Adrenal gland (tissue), 12 donors: Measurements from ENCODE around the gene BST2. TPM values are rescaled to one million over a fixed set of nuclear protein-coding genes. Genes with fewer than 3 reads are reported as not detected.

ENCODE experiments used
- DNase-seq, 7 donors: peaks; one replicate each; pipeline ENCODE4 v3.0.0-alpha.2; 2019 to 2020
- H3K27ac ChIP-seq, 5 donors: fragments of 200-600 bp; sonication (generic) in 4 of 5; 1 replicate in 3 of 5; 2 replicates in 2 of 5; pipeline versions ENCODE4 v1.5.1 to v1.8.0; 2016 to 2020; ENCODE audit warnings: mild to moderate bottlenecking in 1 of 5
- H3K27me3 ChIP-seq: fragments of 200-600 bp; 2 replicates; pipeline ENCODE4 v1.8.0; 2021
- H3K36me3 ChIP-seq, 2 donors: fragments of 200-600 bp; replicated peaks in 1 of 2; 1 replicate in 1 of 2; 2 replicates in 1 of 2; pipeline versions ENCODE4 v1.5.1 to v1.8.0; 2018 to 2022
- H3K4me1 ChIP-seq, 2 donors: fragments of 200-600 bp; replicated peaks in 1 of 2; 1 replicate in 1 of 2; 2 replicates in 1 of 2; pipeline versions ENCODE4 v1.5.1 to v1.8.0; 2018 to 2021
- H3K4me3 ChIP-seq, 4 donors: fragments of 200-600 bp; sonication (generic) in 3 of 4; one replicate each; pipeline ENCODE4 v1.5.1; 2016 to 2018
- H3K9me3 ChIP-seq, 3 donors: fragments of 200-600 bp; sonication (generic) in 1 of 3; replicated peaks in 1 of 3; 1 replicate in 2 of 3; 2 replicates in 1 of 3; pipeline versions ENCODE4 v1.5.1 to v1.8.0; 2016 to 2021
- POLR2A ChIP-seq, 2 donors: fragments of 450-650 bp; IDR thresholded peaks; one replicate each; pipeline ENCODE4 v1.6.1; 2017; ENCODE audit warnings: antibody characterized with exemption in 2 of 2, mild to moderate bottlenecking in 2 of 2, moderate library complexity in 1 of 2
- WGBS, 4 donors: extraction: QIAGEN DNeasy Blood & Tissue Kit in 2 of 4; methylation state at CpG; one replicate each; pipeline versions ENCODE4 v1.1.5 to v1.1.7; 2013 to 2017; 5-methylcytosine and 5-hydroxymethylcytosine counted together
- intact Hi-C, 2 donors: fragments of 100-400 bp; cut with DNase I; formaldehyde crosslinking; loops; one replicate each; pipeline versions ENCODE4 v1.14.1 to v1.15.0; 2022 to 2023
- polyA plus RNA-seq, 3 donors: library from polyadenylated mRNA; stranded (reverse); fragments of 200-250 nt in 2 of 3; fragments of 350-450 nt in 1 of 3; fragmentation: Illumina TruSeq in 1 of 3; extraction: RNeasy Lipid Tissue Mini Kit (QIAGEN cat#74804) in 1 of 3; gene quantifications; one replicate each; pipeline ENCODE4 v1.2.3, GENCODE V29; 2013 to 2014
- total RNA-seq, 9 donors: library from RNA; depleted of rRNA in 4 of 9; stranded (reverse); fragments of >200 nt in 4 of 9; fragments of 120-200 nt in 1 of 9; fragmentation: NEBNext Ultra II Directional in 1 of 9; extraction: Animal tissue kit (Norgen Biotek cat#: 25700) in 1 of 9; gene quantifications; one replicate each; pipeline versions ENCODE4 v1.1.0 to v1.2.4, GENCODE V29; 2013 to 2023
- TF ChIP-seq, protein P1 (sequence below), 6 experiments: fragments of 450-650 bp in 4 of 6; fragments of 200-600 bp in 2 of 6; sonication (generic) in 1 of 6; IDR thresholded peaks; 1 replicate in 5 of 6; 2 replicates in 1 of 6; pipeline versions ENCODE4 v1.5.1 to v1.8.0; 2016 to 2021; ENCODE audit warnings: antibody characterized with exemption in 6 of 6, mild to moderate bottlenecking in 2 of 6, moderate library complexity in 1 of 6
- donor health status: healthy with polysubstance abuse.
- donor health status: Bipolar disorder and iron deficiency.
- donor health status: DM: yes; HTN: yes; CAD: no.
- donor health status: DM: no; HTN: no; CAD: no.
- donor health status: DM: no; HTN: no; CAD: no.
- donor health status: DM: yes; HTN: yes; CAD: no.

Gene BST2
- total and polyA plus RNA-seq, 12 donors, result 146 to 940 (median 588) TPM

DNA sequence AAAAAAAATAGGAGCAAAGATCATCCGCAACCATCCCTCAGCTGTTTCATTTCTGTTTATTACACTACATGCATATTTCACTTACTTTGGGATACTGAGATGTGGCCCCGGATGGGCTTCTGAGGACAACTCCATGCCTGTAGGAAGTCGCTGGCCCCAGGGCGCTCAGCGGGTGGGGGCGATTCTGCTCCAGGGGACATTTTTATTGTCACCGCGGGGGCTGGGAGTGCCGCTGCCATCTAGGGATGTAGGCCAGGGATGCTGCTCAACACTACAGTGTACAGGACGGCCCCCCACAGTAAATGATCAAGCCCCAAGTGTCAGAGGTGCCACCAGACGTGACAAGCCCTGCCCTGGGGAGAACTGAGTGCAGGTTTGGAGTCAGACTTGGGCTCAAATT lies 6.4 kb upstream of the BST2 start:
- H3K36me3 ChIP-seq, result peaks cover 0 to 5% of the 10 kb centered on the region in 2 donors
- H3K4me1 ChIP-seq, result peaks cover 11 to 30% of the 10 kb centered on the region in 2 donors
- WGBS, 4 donors, result 83 to 89% (median 86%) methylated on average over 10 to 11 of the region's 11 CpGs
- intact Hi-C loops, result no loop called here
- H3K27ac ChIP-seq, result peak overlapping the region in 2 of 5 donors; percentile 57 to 78
- DNase-seq, result no peak
- TF ChIP-seq, protein P1, sequence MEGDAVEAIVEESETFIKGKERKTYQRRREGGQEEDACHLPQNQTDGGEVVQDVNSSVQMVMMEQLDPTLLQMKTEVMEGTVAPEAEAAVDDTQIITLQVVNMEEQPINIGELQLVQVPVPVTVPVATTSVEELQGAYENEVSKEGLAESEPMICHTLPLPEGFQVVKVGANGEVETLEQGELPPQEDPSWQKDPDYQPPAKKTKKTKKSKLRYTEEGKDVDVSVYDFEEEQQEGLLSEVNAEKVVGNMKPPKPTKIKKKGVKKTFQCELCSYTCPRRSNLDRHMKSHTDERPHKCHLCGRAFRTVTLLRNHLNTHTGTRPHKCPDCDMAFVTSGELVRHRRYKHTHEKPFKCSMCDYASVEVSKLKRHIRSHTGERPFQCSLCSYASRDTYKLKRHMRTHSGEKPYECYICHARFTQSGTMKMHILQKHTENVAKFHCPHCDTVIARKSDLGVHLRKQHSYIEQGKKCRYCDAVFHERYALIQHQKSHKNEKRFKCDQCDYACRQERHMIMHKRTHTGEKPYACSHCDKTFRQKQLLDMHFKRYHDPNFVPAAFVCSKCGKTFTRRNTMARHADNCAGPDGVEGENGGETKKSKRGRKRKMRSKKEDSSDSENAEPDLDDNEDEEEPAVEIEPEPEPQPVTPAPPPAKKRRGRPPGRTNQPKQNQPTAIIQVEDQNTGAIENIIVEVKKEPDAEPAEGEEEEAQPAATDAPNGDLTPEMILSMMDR (IDR thresholded peaks at IDR 0.05), result no peak
- H3K9me3 ChIP-seq, result no peaks in the 10 kb centered on the region
- no peak overlapping the region for H3K4me3 ChIP-seq
- H3K27me3 ChIP-seq, result no peaks in the 10 kb centered on the region

GRCh38 chr19:17409990-17410389 lies 4.6 kb upstream of the BST2 start:
- DNase-seq, result peak; percentile 69 to 92 (median 88)
- Histone ChIP-seq H3K27me3 (no peaks in the 10 kb centered on the region), H3K4me3 (no peak overlapping the region), H3K27ac (peak overlapping the region; percentile 14 to 83 (median 64)), H3K4me1 (peaks cover 26 to 43% of the 10 kb centered on the region in 2 donors), H3K9me3 (no peaks in the 10 kb centered on the region), H3K36me3 (peaks cover 0 to 5% of the 10 kb centered on the region in 2 donors)
- intact Hi-C loops, result no loop called here
- TF ChIP-seq, protein P1 (IDR thresholded peaks at IDR 0.05), result no peak
- TF ChIP-seq POLR2A (IDR thresholded peaks at IDR 0.05), result no peak
- 25 to 42% (median 32%) methylated on average over 9 of the region's 9 CpGs for WGBS, 4 donors

GRCh38 chr19:17406887-17407196 lies 1.4 kb upstream of the BST2 start:
- Histone ChIP-seq H3K27ac (peak overlapping the region; percentile 77 to 93 (median 86)), H3K4me3 (peak overlapping the region in 1 of 4 donors; percentile 72), H3K9me3 (no peaks in the 10 kb centered on the region), H3K27me3 (no peaks in the 10 kb centered on the region), H3K36me3 (peaks cover 0 to 9% of the 10 kb centered on the region in 2 donors), H3K4me1 (peaks cover 41 to 49% of the 10 kb centered on the region in 2 donors)
- WGBS, 4 donors, result 3 to 25% (median 15%) methylated on average over 2 of the region's 2 CpGs
- TF ChIP-seq, protein P1 (IDR thresholded peaks at IDR 0.05), result no peak
- TF ChIP-seq POLR2A (IDR thresholded peaks at IDR 0.05), result no peak
- intact Hi-C loops, result no loop called here
- no peak for DNase-seq

DNA sequence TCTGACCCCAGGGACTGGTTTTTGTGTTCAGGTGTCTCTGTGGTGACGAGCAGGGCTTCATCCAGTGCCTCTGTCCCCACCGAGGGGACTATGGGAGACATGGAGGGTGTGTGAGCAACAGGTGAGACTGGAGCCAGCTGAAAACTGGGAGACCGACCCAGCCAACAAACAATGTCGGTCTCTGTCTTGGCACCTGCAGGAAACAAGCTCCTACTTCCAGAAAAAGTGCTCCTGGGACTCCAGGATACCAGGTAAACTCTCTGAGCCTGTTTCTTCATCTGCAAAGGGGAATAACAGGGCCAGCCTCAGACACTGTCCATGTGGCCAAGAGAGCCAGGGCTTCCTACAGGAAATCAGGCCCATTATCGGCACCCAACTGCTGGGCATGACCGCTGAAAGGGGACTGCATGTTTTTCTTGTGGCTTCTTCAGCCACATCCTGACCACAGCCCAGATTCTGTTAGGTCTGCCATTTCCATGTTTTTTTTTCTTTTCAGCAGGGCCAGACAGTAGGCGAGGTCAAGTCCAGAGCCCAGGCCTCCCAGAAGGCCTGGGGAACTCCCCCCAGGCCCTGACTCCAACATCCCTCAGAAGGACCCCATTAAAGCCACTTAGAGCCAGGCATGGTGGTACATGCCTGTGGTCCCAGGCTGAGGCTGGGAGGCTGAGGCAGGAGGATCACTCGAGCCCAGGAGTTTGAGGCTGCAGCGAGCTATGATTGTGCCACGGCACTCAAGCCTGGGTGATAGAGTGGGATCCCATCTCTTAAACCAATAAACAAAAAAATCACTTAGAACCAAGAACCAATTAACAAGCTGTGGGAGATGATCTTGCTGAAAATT lies 836 bp upstream of the BST2 start:
- no peak for TF ChIP-seq POLR2A (IDR thresholded peaks at IDR 0.05)
- TF ChIP-seq, protein P1 (IDR thresholded peaks at IDR 0.05), result no peak
- Histone ChIP-seq H3K9me3 (no peaks in the 10 kb centered on the region), H3K4me3 (peak overlapping the region in 2 of 4 donors; percentile 7 to 72), H3K27ac (peak overlapping the region; percentile 77 to 93 (median 86)), H3K36me3 (peaks cover 0 to 15% of the 10 kb centered on the region in 2 donors), H3K4me1 (peaks cover 41 to 49% of the 10 kb centered on the region in 2 donors), H3K27me3 (no peaks in the 10 kb centered on the region)
- intact Hi-C loops, result no loop called here
- WGBS, 4 donors, result 47 to 70% (median 52%) methylated on average over 9 to 10 of the region's 10 CpGs
- peak in 2 of 7 donors; percentile 42 to 53 for DNase-seq
